ENCODE data around the gene FANCL.
"Not testable (repeated sequence)": the region's sequence is repeated elsewhere in the genome, so short reads cannot be mapped to it uniquely, and the experiment has no call there.

Gene FANCL

GRCh38 chr2:58138396-58139030 is 102.6 kb downstream of the FANCL start:
- DNase-seq = no peak

GRCh38 chr2:58137856-58138255 is 103.3 kb downstream of the FANCL start:
- DNase-seq = no peak

GRCh38 chr2:58137221-58137620 is 103.9 kb downstream of the FANCL start:
- DNase-seq = peak; percentile 65

- DNase-seq = no peak
Observed at GRCh38 chr2:58135861-58136260, 105.3 kb downstream of the FANCL start.

GRCh38 chr2:58133395-58133794 is 107.7 kb downstream of the FANCL start:
- DNase-seq = no peak

DNA sequence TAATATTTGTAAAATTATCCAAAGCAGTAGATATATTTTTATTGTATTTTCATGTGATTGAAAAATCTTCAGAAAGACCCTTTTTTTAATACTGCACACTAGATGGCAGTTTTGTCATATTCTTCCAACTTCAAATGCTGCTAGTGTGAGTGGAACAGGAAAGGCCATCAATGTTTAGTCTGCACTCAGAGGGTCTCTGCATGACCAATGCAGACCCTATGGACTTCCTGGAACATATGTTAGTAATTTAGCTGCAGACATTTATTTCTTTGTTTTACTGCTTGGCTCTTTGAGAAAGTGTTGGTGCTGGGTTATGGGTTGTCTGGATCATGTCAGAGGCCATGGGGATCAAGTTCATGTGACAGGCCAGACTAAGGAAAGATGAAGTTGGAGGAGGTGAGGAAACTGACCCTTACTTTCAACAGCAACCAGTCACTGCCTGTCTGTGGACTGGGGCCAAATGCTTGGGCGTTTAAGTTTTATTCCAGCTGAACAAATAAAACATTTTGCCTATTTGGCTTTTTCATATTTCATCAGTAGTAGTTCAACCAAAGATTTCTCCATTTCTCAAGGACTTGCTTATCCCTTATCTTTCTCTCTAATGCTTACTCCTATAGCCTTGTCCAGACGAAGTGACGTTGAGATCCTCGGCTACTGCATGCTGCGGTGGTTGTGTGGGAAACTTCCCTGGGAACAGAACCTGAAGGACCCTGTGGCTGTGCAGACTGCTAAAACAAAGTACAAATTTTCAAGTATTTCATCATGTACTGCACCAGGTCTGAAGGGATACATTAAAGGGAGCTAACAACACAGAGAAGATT is 109.7 kb downstream of the FANCL start:
- DNase-seq = no peak

- DNase-seq = no peak
Observed at GRCh38 chr2:58130238-58130637, 110.9 kb downstream of the FANCL start.

GRCh38 chr2:58127111-58127510 is 114.0 kb downstream of the FANCL start:
- peak; percentile 30 for DNase-seq

GRCh38 chr2:58122540-58122939 is 118.6 kb downstream of the FANCL start:
- DNase-seq = no peak

GRCh38 chr2:58122040-58122439 is 119.1 kb downstream of the FANCL start:
- no peak for DNase-seq

- no peak for DNase-seq
Observed at GRCh38 chr2:58120626-58121229, 120.4 kb downstream of the FANCL start.

DNA sequence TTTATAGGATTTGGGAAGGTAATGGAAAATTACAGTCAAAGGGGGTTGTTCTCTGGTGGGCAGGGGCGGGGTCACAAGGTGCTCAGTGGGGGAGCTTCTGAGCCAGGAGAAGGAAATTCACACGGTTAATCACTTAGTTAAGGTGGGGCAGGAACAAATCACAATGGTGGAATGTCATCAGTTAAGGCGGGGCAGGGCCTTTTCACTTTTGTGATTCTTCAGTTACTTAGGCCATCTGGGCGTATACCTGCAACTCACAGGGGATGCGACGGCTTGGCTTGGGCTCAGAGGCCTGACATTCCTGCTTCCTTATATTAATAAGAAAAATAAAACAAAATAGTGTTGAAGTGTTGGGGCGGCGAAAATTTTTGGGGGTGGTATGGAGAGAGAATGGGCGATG is 127.6 kb downstream of the FANCL start:
- DNase-seq = not testable (repeated sequence)

- no peak for DNase-seq
Observed at GRCh38 chr2:58110765-58111164, 130.4 kb downstream of the FANCL start.

DNA sequence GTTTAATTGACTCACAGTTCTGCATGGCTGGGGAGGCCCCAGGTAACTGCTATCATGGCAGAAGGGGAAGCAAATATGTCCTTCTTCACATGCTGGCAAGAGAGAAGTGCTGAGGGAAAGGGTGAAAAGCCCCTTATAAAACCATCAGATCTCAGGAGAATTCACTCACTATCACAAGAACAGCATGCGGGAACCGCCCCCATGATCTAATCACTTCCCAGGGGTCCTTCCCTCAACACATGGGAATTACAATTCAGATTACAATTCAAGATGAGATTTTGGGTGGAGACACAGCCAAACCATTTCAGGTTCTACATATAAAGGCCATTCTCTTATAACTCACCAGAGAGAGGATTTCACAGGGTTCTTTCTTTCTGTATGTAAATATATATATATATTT is 131.6 kb downstream of the FANCL start:
- DNase-seq = peak; percentile 30

Data from suppressor macrophage treated with lipopolysaccharide for 4 hours (primary cell).